H9 (cell line): ENCODE data around the gene TMEM39A. TPM values are rescaled to one million over a fixed set of nuclear protein-coding genes. Genes with fewer than 3 reads are reported as not detected.

Experiments
- DNase-seq: peaks from one replicate; pipeline ENCODE4 v3.0.0-alpha.2; 2017
- H2AFZ ChIP-seq: one replicate; pipeline ENCODE4 v1.6.1; 2013; ENCODE audit warnings: mild to moderate bottlenecking, low read length, control low read depth, moderate library complexity
- H2AK5ac ChIP-seq: 2 replicates; pipeline ENCODE4 v1.6.1; 2013; ENCODE audit warnings: low read length, control low read depth, mixed read lengths; ENCODE audit not compliant: insufficient read length
- H2BK120ac ChIP-seq: one replicate; pipeline ENCODE4 v1.6.1; 2013; ENCODE audit warnings: low read depth, mild to moderate bottlenecking, low read length, control low read depth, inconsistent platforms; ENCODE audit not compliant: poor library complexity, severe bottlenecking
- H2BK12ac ChIP-seq: 2 replicates; pipeline ENCODE4 v1.6.1; 2013; ENCODE audit warnings: low read length, control low read depth, mixed read lengths, low read depth; ENCODE audit not compliant: insufficient read length
- H2BK15ac ChIP-seq: 2 replicates; pipeline ENCODE4 v1.6.1; 2013; ENCODE audit warnings: low read depth, low read length, control low read depth
- H2BK20ac ChIP-seq: one replicate; pipeline ENCODE4 v1.6.1; 2013; ENCODE audit warnings: low read depth, mild to moderate bottlenecking, low read length, control low read depth, inconsistent platforms; ENCODE audit not compliant: poor library complexity, severe bottlenecking
- H2BK5ac ChIP-seq: 2 replicates; pipeline ENCODE4 v1.6.1; 2013; ENCODE audit warnings: low read length, control low read depth, mixed read lengths; ENCODE audit not compliant: insufficient read length
- H3K14ac ChIP-seq: 2 replicates; pipeline ENCODE4 v1.6.1; 2013; ENCODE audit warnings: low read length, control low read depth; ENCODE audit not compliant: insufficient read depth
- H3K18ac ChIP-seq: 2 replicates; pipeline ENCODE4 v1.6.1; 2013; ENCODE audit warnings: low read depth, mild to moderate bottlenecking, mixed read lengths, low read length, control low read depth; ENCODE audit not compliant: insufficient read length
- H3K23ac ChIP-seq: 2 replicates; pipeline ENCODE4 v1.6.1; 2013; ENCODE audit warnings: low read length, control low read depth, mixed read lengths, low read depth; ENCODE audit not compliant: insufficient read length
- H3K23me2 ChIP-seq: 2 replicates; pipeline ENCODE4 v1.6.1; 2013; ENCODE audit warnings: low read depth, mild to moderate bottlenecking, mixed read lengths, low read length, control low read depth; ENCODE audit not compliant: insufficient read length, poor library complexity, severe bottlenecking
- H3K27ac ChIP-seq: 2 replicates; pipeline ENCODE4 v1.5.1; 2013; ENCODE audit warnings: low read length, control low read depth, mixed read lengths, low read depth; ENCODE audit not compliant: insufficient read length
- H3K27me3 ChIP-seq: 2 replicates; pipeline ENCODE4 v1.6.1; 2013; ENCODE audit warnings: low read length, control low read depth, inconsistent platforms; ENCODE audit not compliant: insufficient read depth
- H3K4ac ChIP-seq: 2 replicates; pipeline ENCODE4 v1.6.1; 2013; ENCODE audit warnings: low read depth, mild to moderate bottlenecking, control low read depth, inconsistent platforms, low read length, moderate library complexity
- H3K4me1 ChIP-seq: 2 replicates; pipeline ENCODE4 v1.6.1; 2013; ENCODE audit warnings: low read length, control low read depth, inconsistent platforms; ENCODE audit not compliant: insufficient read depth
- H3K4me2 ChIP-seq: 2 replicates; pipeline ENCODE4 v1.6.1; 2013; ENCODE audit warnings: low read length, control low read depth, mixed read lengths; ENCODE audit not compliant: insufficient read length, insufficient read depth
- H3K56ac ChIP-seq: 2 replicates; pipeline ENCODE4 v1.6.1; 2013; ENCODE audit warnings: low read depth, mild to moderate bottlenecking, mixed read lengths, low read length, control low read depth; ENCODE audit not compliant: insufficient read length
- H3K79me1 ChIP-seq: 2 replicates; pipeline ENCODE4 v1.6.1; 2013; ENCODE audit warnings: low read depth, mild to moderate bottlenecking, moderate library complexity, low read length, control low read depth, inconsistent platforms; ENCODE audit not compliant: insufficient read depth, poor library complexity, severe bottlenecking
- H3K79me2 ChIP-seq: 2 replicates; pipeline ENCODE4 v1.6.1; 2013; ENCODE audit warnings: low read length, control low read depth, inconsistent platforms; ENCODE audit not compliant: insufficient read depth
- H3K9ac ChIP-seq: 2 replicates; pipeline ENCODE4 v1.6.1; 2013; ENCODE audit warnings: low read length, control low read depth, mixed read lengths; ENCODE audit not compliant: insufficient read length; ENCODE audit errors: extremely low read depth
- H3K9me3 ChIP-seq: one replicate; pipeline ENCODE4 v1.6.1; 2013; ENCODE audit warnings: low read depth, low read length, inconsistent platforms; ENCODE audit not compliant: control insufficient read depth
- H3T11ph ChIP-seq: one replicate; pipeline ENCODE4 v1.6.1; 2013; ENCODE audit warnings: mild to moderate bottlenecking, low read length, control low read depth, inconsistent platforms
- H4K20me1 ChIP-seq: one replicate; pipeline ENCODE4 v1.6.1; 2013; ENCODE audit not compliant: control insufficient read depth, insufficient read length, insufficient read depth
- H4K5ac ChIP-seq: 2 replicates; pipeline ENCODE4 v1.6.1; 2013; ENCODE audit warnings: low read depth, mild to moderate bottlenecking, mixed read lengths, low read length, control low read depth; ENCODE audit not compliant: insufficient read length
- H4K8ac ChIP-seq: replicated peaks from 2 replicates; pipeline ENCODE4 v1.6.1; 2013; ENCODE audit warnings: low read length, control low read depth, mixed read lengths, low read depth; ENCODE audit not compliant: insufficient read length
- H4K91ac ChIP-seq: 2 replicates; pipeline ENCODE4 v1.6.1; 2013; ENCODE audit warnings: low read depth, mild to moderate bottlenecking, moderate library complexity, mixed read lengths, low read length, control low read depth; ENCODE audit not compliant: insufficient read length
- H3K27ac Mint-ChIP-seq, 3 experiments: 2 replicates in 2 of 3; 3 replicates in 1 of 3; pipeline ENCODE4 v1.8.0; 2020 to 2021; ENCODE audit warnings: mixed read lengths in 3 of 3, mild to moderate bottlenecking in 1 of 3, moderate library complexity in 1 of 3
- H3K27me3 Mint-ChIP-seq: 2 replicates; pipeline ENCODE4 v1.8.0; 2021; ENCODE audit warnings: low read depth, mild to moderate bottlenecking, moderate library complexity, mixed read lengths
- H3K36me3 Mint-ChIP-seq, 3 experiments: 2 replicates in 2 of 3; 3 replicates in 1 of 3; pipeline ENCODE4 v1.8.0; 2020 to 2021; ENCODE audit warnings: low read depth in 3 of 3, mixed read lengths in 3 of 3; ENCODE audit not compliant: insufficient read depth in 1 of 3
- H3K4me1 Mint-ChIP-seq, 2 experiments: 2 replicates each; pipeline ENCODE4 v1.8.0; 2020; ENCODE audit warnings: mixed read lengths in 2 of 2
- H3K4me3 Mint-ChIP-seq, 2 experiments: 2 replicates in 1 of 2; 3 replicates in 1 of 2; pipeline ENCODE4 v1.8.0; 2020 to 2021; ENCODE audit warnings: mild to moderate bottlenecking in 2 of 2, mixed read lengths in 2 of 2, moderate library complexity in 1 of 2
- H3K9me3 Mint-ChIP-seq, 2 experiments: 2 replicates in 1 of 2; 3 replicates in 1 of 2; pipeline ENCODE4 v1.8.0; 2020; ENCODE audit warnings: mild to moderate bottlenecking in 2 of 2, mixed read lengths in 2 of 2, moderate library complexity in 1 of 2
- WGBS: extraction: QIAGEN DNeasy Blood & Tissue Kit; methylation state at CpG from one replicate; pipeline ENCODE4 v1.1.7; 2013; ENCODE audit warnings: missing lambda C conversion rate, low lambda C conversion rate, mixed read lengths; ENCODE audit not compliant: insufficient read length; ENCODE audit errors: extremely low coverage; 5-methylcytosine and 5-hydroxymethylcytosine counted together
- total RNA-seq: library from RNA; stranded (reverse); gene quantifications from 2 replicates; pipeline ENCODE4 v1.2.1, GENCODE V29; 2021
- TF ChIP-seq, protein P1 (sequence below): fragments of 200-600 bp; sonication (generic); conservative IDR thresholded peaks from 3 replicates; pipeline ENCODE4 v1.8.0; 2021; ENCODE audit warnings: antibody characterized with exemption, mild to moderate bottlenecking

The TMEM39A gene
- total RNA-seq, 1 experiment from 2014 or later, result 45.0 TPM

DNA sequence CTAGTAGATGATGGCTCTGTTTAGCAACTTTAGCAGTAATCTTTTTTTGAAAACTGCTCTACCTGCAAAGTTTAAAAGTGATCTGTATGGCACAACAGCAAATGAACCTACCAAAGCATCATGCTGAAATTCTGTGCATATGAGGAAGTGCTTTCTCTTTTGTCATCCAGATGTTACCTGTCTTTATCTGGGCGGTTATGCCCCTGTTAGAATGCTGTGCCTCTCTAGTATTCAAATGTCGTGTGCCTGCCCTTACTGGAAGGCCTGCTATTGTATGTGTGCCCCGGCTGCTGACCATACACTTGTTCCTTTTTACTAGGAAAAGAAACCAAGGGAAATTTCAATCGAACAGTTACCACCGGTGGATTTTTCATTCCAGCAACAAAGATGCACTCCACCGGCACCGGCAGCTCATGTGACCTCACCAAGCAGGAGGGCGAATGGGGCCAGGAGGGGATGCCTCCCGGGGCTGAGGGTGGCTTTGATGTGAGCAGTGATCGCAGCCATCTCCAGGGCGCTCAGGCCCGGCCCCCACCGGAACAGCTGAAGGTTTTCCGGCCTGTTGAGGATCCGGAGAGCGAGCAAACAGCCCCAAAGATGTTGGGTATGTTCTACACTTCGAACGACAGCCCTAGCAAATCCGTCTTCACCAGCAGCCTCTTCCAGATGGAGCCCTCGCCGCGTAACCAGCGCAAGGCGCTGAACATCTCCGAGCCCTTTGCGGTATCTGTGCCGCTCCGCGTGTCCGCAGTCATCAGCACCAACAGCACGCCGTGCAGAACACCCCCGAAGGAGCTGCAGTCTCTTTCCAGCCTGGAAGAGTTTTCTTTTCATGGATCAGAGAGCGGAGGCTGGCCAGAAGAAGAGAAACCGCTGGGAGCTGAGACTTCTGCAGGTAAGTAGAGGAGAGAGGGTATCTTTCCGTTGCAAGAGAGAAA is 61.6 kb downstream of the TMEM39A start:
- Histone ChIP-seq H3K9ac (no peak overlapping the region), H3K4ac (no peak overlapping the region), H3K27ac (no peak overlapping the region), H2BK12ac (no peak overlapping the region), H4K5ac (no peak overlapping the region), H2AFZ (no peak overlapping the region), H3K79me2 (no peaks in the 10 kb centered on the region), H3K27me3 (no peaks in the 10 kb centered on the region), H3K14ac (no peak overlapping the region), H4K8ac (no peak overlapping the region), H3K56ac (no peak overlapping the region), H3T11ph (no peak overlapping the region), H4K20me1 (no peaks in the 10 kb centered on the region), H2BK120ac (no peak overlapping the region), H2BK20ac (no peak overlapping the region), H3K9me3 (no peaks in the 10 kb centered on the region), H3K23me2 (no peaks in the 10 kb centered on the region), H3K79me1 (no peaks in the 10 kb centered on the region), H4K91ac (no peak overlapping the region), H3K18ac (no peak overlapping the region), H2AK5ac (no peak overlapping the region), H3K23ac (no peak overlapping the region), H2BK5ac (no peak overlapping the region), H2BK15ac (no peak overlapping the region), H3K4me1 (peaks cover 15% of the 10 kb centered on the region; the same call in 1 of the 2 replicates), H3K4me2 (no peak overlapping the region)
- TF ChIP-seq, protein P1, sequence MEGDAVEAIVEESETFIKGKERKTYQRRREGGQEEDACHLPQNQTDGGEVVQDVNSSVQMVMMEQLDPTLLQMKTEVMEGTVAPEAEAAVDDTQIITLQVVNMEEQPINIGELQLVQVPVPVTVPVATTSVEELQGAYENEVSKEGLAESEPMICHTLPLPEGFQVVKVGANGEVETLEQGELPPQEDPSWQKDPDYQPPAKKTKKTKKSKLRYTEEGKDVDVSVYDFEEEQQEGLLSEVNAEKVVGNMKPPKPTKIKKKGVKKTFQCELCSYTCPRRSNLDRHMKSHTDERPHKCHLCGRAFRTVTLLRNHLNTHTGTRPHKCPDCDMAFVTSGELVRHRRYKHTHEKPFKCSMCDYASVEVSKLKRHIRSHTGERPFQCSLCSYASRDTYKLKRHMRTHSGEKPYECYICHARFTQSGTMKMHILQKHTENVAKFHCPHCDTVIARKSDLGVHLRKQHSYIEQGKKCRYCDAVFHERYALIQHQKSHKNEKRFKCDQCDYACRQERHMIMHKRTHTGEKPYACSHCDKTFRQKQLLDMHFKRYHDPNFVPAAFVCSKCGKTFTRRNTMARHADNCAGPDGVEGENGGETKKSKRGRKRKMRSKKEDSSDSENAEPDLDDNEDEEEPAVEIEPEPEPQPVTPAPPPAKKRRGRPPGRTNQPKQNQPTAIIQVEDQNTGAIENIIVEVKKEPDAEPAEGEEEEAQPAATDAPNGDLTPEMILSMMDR, result no peak
- peak overlapping the region in 1 of 2 experiments; percentile 8; a peak in 2 of 5 replicates for H3K4me3 Mint-ChIP-seq
- no peaks in the 10 kb centered on the region; the same call in none of the 2 replicates for H3K27me3 Mint-ChIP-seq
- H3K9me3 Mint-ChIP-seq, result no peaks in the 10 kb centered on the region
- WGBS, result no CpG with 5 or more reads among the region's 36 CpGs
- peak; percentile 39 for DNase-seq
- peaks cover 31 to 36% of the 10 kb centered on the region in 2 experiments for H3K4me1 Mint-ChIP-seq
- H3K36me3 Mint-ChIP-seq, result peaks cover 0 to 1% (median 0%) of the 10 kb centered on the region in 3 experiments; a peak in 2 of 7 replicates
- no peak overlapping the region; a peak in 2 of 7 replicates for H3K27ac Mint-ChIP-seq
